ENCODE results near the gene POLD3. TPM values are rescaled to one million over a fixed set of nuclear protein-coding genes. Genes with fewer than 3 reads are reported as not detected.

Gene POLD3
- polyA plus RNA-seq, 1 donor from 2014 or later = 16.8 TPM

DNA sequence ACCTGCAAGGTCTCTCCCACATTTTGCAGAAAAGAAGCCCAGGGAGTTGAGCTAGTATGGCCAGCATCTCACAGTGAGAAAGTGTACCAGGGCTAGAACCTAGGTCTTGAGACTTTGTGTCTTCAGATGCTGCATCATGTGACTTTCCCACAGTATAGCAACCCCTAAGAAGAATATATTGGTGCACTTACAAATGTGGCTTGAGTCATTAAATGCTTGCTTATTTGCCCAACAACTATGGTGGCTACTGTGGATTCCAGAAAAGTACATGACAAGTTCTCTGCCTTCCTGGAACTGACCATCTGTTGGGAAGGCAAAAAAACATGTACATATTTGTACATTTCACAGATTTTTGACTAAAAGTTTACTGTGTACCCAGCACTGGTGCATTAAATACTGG lies 55.0 kb downstream of the POLD3 start:
- H3K9me2 ChIP-seq (ENCODE audit: insufficient read depth, low read length) = no peaks in the 10 kb centered on the region
- no peaks in the 10 kb centered on the region for H3K27me3 ChIP-seq (ENCODE audit: insufficient read depth, low read depth, low read length)
- no peak overlapping the region for H2AFZ ChIP-seq (ENCODE audit: low read depth, low read length)
- no peak overlapping the region for H3K27ac ChIP-seq (ENCODE audit: low read length)
- no peaks in the 10 kb centered on the region for H3F3A ChIP-seq (ENCODE audit: insufficient read depth, low read length, poor library complexity, severe bottlenecking)
- no peak overlapping the region for H3K4me2 ChIP-seq (ENCODE audit: low read length)
- TF ChIP-seq, protein P1, sequence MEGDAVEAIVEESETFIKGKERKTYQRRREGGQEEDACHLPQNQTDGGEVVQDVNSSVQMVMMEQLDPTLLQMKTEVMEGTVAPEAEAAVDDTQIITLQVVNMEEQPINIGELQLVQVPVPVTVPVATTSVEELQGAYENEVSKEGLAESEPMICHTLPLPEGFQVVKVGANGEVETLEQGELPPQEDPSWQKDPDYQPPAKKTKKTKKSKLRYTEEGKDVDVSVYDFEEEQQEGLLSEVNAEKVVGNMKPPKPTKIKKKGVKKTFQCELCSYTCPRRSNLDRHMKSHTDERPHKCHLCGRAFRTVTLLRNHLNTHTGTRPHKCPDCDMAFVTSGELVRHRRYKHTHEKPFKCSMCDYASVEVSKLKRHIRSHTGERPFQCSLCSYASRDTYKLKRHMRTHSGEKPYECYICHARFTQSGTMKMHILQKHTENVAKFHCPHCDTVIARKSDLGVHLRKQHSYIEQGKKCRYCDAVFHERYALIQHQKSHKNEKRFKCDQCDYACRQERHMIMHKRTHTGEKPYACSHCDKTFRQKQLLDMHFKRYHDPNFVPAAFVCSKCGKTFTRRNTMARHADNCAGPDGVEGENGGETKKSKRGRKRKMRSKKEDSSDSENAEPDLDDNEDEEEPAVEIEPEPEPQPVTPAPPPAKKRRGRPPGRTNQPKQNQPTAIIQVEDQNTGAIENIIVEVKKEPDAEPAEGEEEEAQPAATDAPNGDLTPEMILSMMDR (IDR thresholded peaks at IDR 0.05; ENCODE audit: poor library complexity, severe bottlenecking) = no peak
- no peak for TF ChIP-seq EZH2 (IDR thresholded peaks at IDR 0.05; ENCODE audit: borderline replicate concordance, insufficient read depth, low read length, poor library complexity, severe bottlenecking)
- no peak for TF ChIP-seq TAF1 (IDR thresholded peaks at IDR 0.05; ENCODE audit: low read depth)
- TF ChIP-seq MXI1 (conservative IDR thresholded peaks at IDR 0.05; ENCODE audit: poor library complexity, severe bottlenecking) = no peak
- no peak for TF ChIP-seq EP300 (conservative IDR thresholded peaks at IDR 0.05; ENCODE audit: poor library complexity, severe bottlenecking)
- TF ChIP-seq RAD21 (conservative IDR thresholded peaks at IDR 0.05) = no peak
- no peak for TF ChIP-seq POLR2AphosphoS5 (IDR thresholded peaks at IDR 0.05)
- TF ChIP-seq SMC3 (conservative IDR thresholded peaks at IDR 0.05; ENCODE audit: poor library complexity) = no peak
- TF ChIP-seq, protein P2, sequence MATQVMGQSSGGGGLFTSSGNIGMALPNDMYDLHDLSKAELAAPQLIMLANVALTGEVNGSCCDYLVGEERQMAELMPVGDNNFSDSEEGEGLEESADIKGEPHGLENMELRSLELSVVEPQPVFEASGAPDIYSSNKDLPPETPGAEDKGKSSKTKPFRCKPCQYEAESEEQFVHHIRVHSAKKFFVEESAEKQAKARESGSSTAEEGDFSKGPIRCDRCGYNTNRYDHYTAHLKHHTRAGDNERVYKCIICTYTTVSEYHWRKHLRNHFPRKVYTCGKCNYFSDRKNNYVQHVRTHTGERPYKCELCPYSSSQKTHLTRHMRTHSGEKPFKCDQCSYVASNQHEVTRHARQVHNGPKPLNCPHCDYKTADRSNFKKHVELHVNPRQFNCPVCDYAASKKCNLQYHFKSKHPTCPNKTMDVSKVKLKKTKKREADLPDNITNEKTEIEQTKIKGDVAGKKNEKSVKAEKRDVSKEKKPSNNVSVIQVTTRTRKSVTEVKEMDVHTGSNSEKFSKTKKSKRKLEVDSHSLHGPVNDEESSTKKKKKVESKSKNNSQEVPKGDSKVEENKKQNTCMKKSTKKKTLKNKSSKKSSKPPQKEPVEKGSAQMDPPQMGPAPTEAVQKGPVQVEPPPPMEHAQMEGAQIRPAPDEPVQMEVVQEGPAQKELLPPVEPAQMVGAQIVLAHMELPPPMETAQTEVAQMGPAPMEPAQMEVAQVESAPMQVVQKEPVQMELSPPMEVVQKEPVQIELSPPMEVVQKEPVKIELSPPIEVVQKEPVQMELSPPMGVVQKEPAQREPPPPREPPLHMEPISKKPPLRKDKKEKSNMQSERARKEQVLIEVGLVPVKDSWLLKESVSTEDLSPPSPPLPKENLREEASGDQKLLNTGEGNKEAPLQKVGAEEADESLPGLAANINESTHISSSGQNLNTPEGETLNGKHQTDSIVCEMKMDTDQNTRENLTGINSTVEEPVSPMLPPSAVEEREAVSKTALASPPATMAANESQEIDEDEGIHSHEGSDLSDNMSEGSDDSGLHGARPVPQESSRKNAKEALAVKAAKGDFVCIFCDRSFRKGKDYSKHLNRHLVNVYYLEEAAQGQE (IDR thresholded peaks at IDR 0.05; ENCODE audit: borderline replicate concordance) = no peak
- no peaks in the 10 kb centered on the region for H3K79me2 ChIP-seq (replicated peaks; ENCODE audit: insufficient read depth, low read length)
- no peak overlapping the region for H3K4me3 ChIP-seq (ENCODE audit: low read length)
- no peaks in the 10 kb centered on the region for H3K36me3 ChIP-seq (ENCODE audit: insufficient read depth, low read length)
- no peaks in the 10 kb centered on the region for H4K20me1 ChIP-seq (ENCODE audit: insufficient read depth)
- H3K9me3 ChIP-seq (ENCODE audit: low read length) = no peaks in the 10 kb centered on the region
- no peak overlapping the region for H3K9ac ChIP-seq (ENCODE audit: low read length)

DNA sequence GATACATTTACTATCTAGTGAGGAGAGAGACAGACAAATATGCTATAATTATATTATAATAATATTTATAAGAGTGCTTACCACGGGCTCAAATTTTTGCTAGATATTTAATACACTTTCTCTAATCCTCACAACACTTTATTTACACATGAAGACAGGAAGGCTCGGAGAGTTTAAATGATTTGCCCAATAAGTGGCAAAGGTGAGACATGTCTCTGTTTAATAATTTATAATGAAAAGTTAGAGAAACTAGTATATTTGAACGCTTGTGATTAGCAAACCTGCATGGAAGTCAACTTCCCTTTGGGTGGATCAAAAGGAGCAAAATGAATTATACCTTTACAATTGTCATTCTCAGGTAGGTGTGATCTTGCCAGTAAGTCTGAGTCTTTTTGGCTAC lies 55.4 kb downstream of the POLD3 start:
- TF ChIP-seq EZH2 (IDR thresholded peaks at IDR 0.05; ENCODE audit: borderline replicate concordance, insufficient read depth, low read length, poor library complexity, severe bottlenecking) (no peak), TAF1 (IDR thresholded peaks at IDR 0.05; ENCODE audit: low read depth) (no peak), POLR2AphosphoS5 (IDR thresholded peaks at IDR 0.05) (no peak), SMC3 (conservative IDR thresholded peaks at IDR 0.05; ENCODE audit: poor library complexity) (no peak), RAD21 (conservative IDR thresholded peaks at IDR 0.05) (no peak), EP300 (conservative IDR thresholded peaks at IDR 0.05; ENCODE audit: poor library complexity, severe bottlenecking) (no peak), MXI1 (conservative IDR thresholded peaks at IDR 0.05; ENCODE audit: poor library complexity, severe bottlenecking) (no peak)
- TF ChIP-seq, protein P2 (IDR thresholded peaks at IDR 0.05; ENCODE audit: borderline replicate concordance) = no peak
- TF ChIP-seq, protein P1 (IDR thresholded peaks at IDR 0.05; ENCODE audit: poor library complexity, severe bottlenecking) = no peak
- Histone ChIP-seq H3F3A (ENCODE audit: insufficient read depth, low read length, poor library complexity, severe bottlenecking) (no peaks in the 10 kb centered on the region), H3K4me3 (ENCODE audit: low read length) (no peak overlapping the region), H3K9me3 (ENCODE audit: low read length) (no peaks in the 10 kb centered on the region), H3K36me3 (ENCODE audit: insufficient read depth, low read length) (no peaks in the 10 kb centered on the region), H3K9ac (ENCODE audit: low read length) (no peak overlapping the region), H4K20me1 (ENCODE audit: insufficient read depth) (no peaks in the 10 kb centered on the region), H3K79me2 (replicated peaks; ENCODE audit: insufficient read depth, low read length) (no peaks in the 10 kb centered on the region), H3K4me2 (ENCODE audit: low read length) (no peak overlapping the region), H3K9me2 (ENCODE audit: insufficient read depth, low read length) (no peaks in the 10 kb centered on the region), H3K27me3 (ENCODE audit: insufficient read depth, low read depth, low read length) (no peaks in the 10 kb centered on the region), H2AFZ (ENCODE audit: low read depth, low read length) (no peak overlapping the region), H3K27ac (ENCODE audit: low read length) (no peak overlapping the region)
